G401.6 (cell line): ENCODE measurements around the gene ARCN1.
"Not testable (repeated sequence)": the region's sequence is repeated elsewhere in the genome, so short reads cannot be mapped to it uniquely, and the experiment has no call there.

Experiments used
- FAIRE-seq: peaks from 2 replicates; lab custom pipeline; 2012; peaks lifted over from hg19 to GRCh38; lab: Jason Lieb, UNC

Gene ARCN1

GRCh38 chr11:118606157-118606843 is 34.1 kb downstream of the ARCN1 start:
- no peak for FAIRE-seq

- no peak for FAIRE-seq
Measured at GRCh38 chr11:118606844-118607228, 34.6 kb downstream of the ARCN1 start.

- FAIRE-seq = no peak
Measured at GRCh38 chr11:118607401-118608359, 35.5 kb downstream of the ARCN1 start, which contains the start of gene PHLDB1. TSS of gene PHLDB1 (plus strand) at chr11:118607615. CDS start at chr11:118613837, 6,222 bp downstream.

DNA sequence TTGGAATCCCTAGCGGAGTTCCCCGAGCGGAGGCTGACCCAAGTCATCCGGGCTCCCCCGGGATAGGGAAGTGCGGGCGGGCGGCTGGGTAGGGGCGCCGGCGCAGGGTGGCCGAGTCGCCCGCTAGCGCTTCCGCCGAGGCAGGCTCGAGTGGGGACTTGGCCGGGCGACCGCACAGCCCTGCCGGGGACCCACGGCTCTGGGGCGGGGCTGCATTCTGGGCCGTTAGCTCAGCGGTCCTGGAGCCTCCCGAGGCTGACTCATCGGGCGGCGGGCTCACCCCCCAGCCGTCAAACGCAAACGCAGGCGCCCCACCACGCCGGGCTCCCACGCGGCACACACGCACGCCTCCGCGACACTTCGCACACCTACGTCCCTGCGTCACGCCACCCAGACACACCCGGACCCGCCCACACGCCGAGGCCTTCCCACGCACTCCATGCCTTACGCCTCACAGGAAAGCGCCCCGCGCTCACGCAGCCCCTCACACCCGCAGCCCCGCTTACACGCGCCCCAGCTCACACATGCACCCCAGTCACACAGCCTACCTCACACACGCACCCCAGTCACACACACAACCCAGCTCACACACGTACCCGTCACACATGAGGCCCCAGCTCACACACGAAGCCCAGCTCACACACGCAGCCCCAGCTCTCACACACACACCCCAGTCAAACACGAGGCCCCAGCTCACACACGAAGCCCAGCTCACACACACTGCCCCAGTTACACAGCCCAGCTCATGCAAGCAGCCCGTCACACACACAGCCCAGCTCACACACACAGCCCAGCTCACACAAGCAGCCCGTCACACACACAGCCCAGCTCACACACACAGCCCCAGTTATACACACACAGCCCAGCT is 36.4 kb downstream of the ARCN1 start:
- no peak for FAIRE-seq

GRCh38 chr11:118609380-118610224 is 37.4 kb downstream of the ARCN1 start:
- FAIRE-seq = no peak

DNA sequence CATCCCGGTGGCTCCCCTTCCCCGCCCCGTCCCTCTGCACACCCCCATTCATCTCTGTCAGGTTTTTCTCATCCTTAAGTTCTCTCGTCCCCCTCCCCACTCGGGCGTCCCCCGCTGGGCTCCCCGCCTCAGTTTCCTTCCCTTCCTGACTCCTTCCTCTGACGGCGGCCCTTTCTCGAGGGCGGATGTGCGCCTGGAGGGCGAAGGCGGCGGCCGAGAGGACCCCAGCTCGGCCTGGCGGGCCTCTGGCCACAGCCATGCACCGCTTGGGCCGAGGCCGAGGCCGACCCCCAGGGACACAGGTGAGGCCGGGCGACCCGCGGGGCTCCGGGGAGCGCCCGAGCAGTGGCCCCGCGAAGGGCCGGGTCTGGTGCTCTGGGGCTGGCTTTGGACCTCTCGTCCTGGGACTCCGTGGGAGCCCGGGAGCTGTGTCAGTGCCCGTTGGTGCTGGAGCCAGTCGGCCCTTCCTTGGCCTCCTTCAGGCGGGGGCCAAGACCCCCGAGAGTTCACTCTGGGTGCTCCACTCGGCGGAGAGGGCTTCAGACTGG is 38.1 kb downstream of the ARCN1 start:
- no peak for FAIRE-seq

DNA sequence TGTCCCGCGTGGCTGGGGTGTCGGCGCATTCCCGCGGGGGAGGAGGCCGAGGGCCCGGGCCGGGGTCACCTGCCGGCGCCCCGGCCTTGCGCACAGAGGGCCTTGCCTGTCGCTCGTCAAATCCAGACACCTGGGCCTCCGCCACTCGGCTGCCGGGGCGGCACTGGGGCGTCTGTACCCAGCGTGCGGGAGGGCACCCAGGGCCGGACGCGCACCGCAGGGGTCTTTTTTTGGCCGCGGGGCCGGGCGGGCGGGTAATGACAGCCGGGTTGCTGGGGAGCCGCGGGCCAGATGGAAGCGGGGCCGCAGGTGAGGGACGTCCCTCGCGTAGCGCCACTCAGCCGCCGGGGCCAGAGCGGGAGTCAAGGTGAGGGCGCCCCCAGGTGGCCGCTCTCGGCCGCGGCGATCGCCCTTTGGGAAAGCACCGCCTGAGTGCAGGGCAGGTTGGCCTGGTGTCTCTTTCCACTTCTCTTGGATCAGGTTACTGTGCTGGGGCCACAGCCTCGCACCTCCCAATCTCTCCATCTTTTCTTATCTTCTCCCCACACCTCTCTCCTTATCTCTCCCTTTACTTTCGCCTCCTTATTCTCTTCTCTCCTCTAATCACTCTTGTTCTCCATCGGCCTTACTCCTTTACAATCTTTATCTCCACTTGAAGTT is 38.7 kb downstream of the ARCN1 start:
- no peak for FAIRE-seq

- FAIRE-seq = not testable (repeated sequence)
Measured at GRCh38 chr11:118611433-118611795, 39.2 kb downstream of the ARCN1 start.

- FAIRE-seq = no peak
Measured at GRCh38 chr11:118612378-118612777, 40.2 kb downstream of the ARCN1 start.

DNA sequence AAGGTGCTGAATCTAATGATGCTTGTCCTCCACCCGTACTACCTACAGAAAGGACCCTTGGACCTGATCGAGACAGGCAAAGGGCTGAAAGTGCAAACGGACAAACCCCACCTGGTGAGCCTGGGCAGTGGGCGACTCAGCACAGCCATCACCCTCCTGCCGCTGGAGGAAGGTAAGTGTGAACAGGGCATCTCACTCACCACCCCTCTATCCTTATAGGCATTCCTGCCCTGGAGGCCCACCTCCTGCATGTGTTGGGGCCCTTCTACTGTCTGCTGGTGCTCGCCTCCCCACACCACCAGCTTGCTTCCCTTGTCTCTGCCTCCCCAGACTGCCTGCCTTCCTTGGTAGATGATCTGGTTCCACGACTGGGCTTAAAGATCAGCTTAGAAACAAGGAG is 42.3 kb downstream of the ARCN1 start:
- FAIRE-seq = no peak

DNA sequence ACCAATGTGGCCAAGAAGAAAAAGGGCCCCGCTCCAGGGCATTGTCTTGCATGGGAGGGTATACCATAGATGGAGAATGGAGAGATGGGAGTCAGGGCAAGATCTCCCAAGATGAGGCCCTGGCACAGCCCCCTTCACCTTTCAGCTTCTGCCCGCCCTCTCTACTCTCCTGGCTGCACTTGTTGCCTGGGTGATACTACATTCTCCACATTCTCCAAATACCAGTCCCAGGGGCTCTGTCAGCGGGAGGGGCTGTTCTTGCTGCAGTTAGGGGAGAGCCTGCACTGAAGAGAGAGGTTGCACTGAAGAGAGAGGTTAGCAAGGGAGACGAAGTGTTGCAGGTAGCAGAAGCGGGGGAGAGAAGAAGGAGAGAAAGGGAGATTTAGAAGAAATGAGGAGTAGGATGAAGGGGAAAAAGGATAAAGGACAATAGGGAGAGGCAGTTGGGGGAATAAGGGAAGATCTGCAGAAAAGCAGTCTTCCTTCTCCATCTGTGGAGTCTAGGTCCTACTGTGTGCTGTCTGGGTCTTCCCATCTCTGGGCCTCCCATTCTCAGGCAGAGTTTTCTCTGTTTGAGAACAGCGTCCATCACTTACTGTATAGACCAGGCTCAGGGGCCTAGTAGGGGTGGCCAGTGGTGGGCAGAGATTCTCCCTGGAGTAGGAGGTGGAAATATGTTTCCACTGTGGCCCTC is 43.2 kb downstream of the ARCN1 start:
- FAIRE-seq = peak; percentile 92

GRCh38 chr11:118615976-118616371 is 43.8 kb downstream of the ARCN1 start:
- FAIRE-seq = no peak

DNA sequence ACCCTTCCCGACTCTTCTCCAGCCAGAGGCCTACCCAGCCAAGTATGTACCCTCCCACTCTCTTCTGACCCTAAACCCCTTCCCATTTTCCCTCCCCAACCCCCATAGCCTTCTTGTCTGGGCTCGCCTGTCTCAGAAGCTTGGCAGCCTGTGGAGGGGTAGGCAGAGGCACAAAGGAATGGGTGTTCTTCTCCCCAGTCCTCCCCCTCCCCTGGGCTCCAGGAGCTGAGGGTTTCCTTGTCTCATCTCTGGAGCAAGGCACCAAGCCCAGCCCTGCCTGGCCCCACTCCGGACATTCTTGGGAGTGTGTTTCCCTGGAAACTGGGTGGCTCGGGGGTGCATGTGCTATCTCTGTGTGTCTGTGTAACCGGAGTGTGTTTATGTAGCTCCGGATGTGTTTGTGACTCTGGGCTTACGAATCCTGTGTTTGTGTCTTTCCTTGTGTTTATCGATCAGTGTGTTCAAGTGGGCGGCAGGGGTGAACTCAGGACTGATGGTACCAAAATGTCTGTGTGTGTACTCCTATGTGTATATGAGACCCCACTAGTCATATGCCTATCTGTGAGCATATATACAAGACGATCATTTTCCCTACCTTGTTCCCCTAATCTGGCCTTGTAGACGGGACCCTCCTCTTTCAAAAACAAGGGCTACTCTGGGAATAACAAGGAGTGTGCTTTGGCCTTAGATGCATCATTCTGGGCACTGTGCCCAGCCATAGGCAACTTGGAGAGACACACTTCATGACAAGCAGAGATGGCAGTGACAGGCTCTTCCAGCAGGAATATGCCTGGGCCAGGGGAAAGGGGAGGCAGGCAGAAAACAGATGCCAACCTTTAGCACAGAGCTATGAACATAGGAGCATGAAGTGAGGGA is 46.1 kb downstream of the ARCN1 start:
- no peak for FAIRE-seq

- no peak for FAIRE-seq
Measured at GRCh38 chr11:118618991-118619375, 46.8 kb downstream of the ARCN1 start.

GRCh38 chr11:118619444-118620197 is 47.4 kb downstream of the ARCN1 start:
- FAIRE-seq = no peak

DNA sequence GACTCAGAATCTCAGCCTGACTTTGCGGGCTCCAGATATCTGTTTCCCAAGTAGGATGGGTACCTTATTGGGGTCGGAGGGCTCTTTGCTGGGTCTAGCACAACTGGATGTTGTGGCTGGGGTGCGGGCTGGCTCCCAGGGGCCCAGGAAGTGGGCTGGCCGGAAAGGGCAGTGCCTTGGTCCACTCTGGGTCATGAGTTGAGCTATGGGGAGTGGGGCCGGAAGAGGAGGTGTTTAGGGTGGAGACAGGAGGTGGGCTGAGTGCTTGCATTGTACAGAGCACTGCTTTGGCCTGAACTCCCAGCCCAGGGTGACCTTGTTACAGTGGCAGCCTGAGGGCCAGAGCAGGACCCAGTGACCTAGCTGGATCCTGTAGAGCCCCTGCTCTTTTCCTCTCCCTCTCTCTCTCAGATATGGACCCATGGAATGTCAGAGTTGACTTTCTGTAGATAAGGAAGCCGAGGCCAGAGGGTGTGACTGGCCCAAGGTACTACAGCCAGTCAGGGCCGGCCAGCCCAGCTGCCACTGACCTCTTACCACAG is 48.4 kb downstream of the ARCN1 start:
- FAIRE-seq = no peak

DNA sequence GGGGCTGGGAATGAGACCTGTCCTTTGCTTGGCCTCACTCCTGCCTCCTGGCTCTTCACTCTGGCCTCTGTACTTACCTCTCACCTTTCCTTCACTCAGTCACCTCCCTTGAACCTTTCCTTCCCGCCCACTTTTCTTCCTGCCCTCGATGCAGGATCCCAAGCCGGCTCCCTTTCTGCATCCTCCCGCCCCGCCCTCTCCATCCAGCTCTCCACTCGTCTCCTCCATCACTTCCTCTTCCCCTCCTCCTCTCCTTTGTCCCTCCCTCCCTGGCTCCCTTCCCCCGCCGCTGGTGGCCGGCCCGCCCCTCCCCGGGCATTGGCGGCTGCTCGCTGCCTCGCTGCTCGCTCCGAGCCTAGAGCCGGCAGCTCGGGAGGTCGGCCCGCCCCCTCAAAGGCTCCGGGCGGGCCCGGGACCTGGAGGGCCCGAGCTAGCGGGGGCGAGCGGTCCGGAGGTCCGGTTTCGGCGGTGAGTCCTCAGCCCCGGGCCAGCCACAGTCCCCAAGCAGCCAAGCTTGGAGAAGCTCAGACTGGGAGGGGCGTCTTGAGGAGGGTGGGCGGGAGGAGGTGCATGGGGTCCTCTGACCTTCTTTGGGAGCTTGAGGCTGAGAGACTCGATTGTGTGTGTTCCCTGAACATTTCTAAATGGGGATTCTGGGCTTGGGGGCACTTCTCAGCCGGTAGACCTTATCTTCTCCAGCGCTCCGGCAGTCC is 49.0 kb downstream of the ARCN1 start:
- FAIRE-seq = no peak
